OCI-LY1 (cell line): ENCODE measurements around the gene KCTD4.
"Not testable (repeated sequence)": the region's sequence is repeated elsewhere in the genome, so short reads cannot be mapped to it uniquely, and the experiment has no call there.

Source experiments
- H2AFZ ChIP-seq: fragments of 200-600 bp; sonication (generic), shearing (Covaris generic); 2 replicates; pipeline ENCODE4 v1.6.0; 2014; ENCODE audit warnings: antibody characterized with exemption, mild to moderate bottlenecking, low read length
- H3F3A ChIP-seq: fragments of 200-600 bp; sonication (generic), shearing (Covaris generic); 2 replicates; pipeline ENCODE4 v1.6.0; 2014; ENCODE audit warnings: mild to moderate bottlenecking, antibody characterized with exemption, low read length, moderate library complexity; ENCODE audit not compliant: insufficient read depth
- H3K27ac ChIP-seq: fragments of 200-600 bp; sonication (generic); 2 replicates; pipeline ENCODE4 v1.5.1; 2014; ENCODE audit warnings: low read length, mixed run types, mild to moderate bottlenecking, low read depth; ENCODE audit not compliant: poor library complexity, severe bottlenecking
- H3K27me3 ChIP-seq: fragments of 200-600 bp; sonication (generic); 2 replicates; pipeline ENCODE4 v1.6.0; 2014; ENCODE audit warnings: antibody characterized with exemption, mild to moderate bottlenecking, low read length, moderate library complexity; ENCODE audit not compliant: insufficient read depth
- H3K36me3 ChIP-seq: fragments of 200-600 bp; sonication (generic); 2 replicates; pipeline ENCODE4 v1.6.1; 2014; ENCODE audit warnings: mild to moderate bottlenecking, antibody characterized with exemption, low read length, moderate library complexity, mixed read lengths; ENCODE audit not compliant: insufficient read depth
- H3K4me1 ChIP-seq: fragments of 200-600 bp; sonication (generic); 2 replicates; pipeline ENCODE4 v1.5.1; 2014; ENCODE audit warnings: mild to moderate bottlenecking, low read length, moderate library complexity; ENCODE audit not compliant: insufficient read depth, severe bottlenecking
- H3K4me2 ChIP-seq: fragments of 200-600 bp; sonication (generic), shearing (Covaris generic); 2 replicates; pipeline ENCODE4 v1.6.1; 2014; ENCODE audit warnings: low read length
- H3K4me3 ChIP-seq: fragments of 200-600 bp; sonication (generic); 2 replicates; pipeline ENCODE4 v1.5.1; 2014; ENCODE audit warnings: low read length, low read depth, mild to moderate bottlenecking, mixed read lengths; ENCODE audit not compliant: poor library complexity, severe bottlenecking
- H3K79me2 ChIP-seq: fragments of 200-600 bp; shearing (Covaris generic); 2 replicates; pipeline ENCODE4 v1.6.1; 2016; ENCODE audit warnings: mixed run types, low read length, mixed read lengths; ENCODE audit not compliant: insufficient read depth
- H3K9ac ChIP-seq: fragments of 200-600 bp; sonication (generic), shearing (Covaris generic); 2 replicates; pipeline ENCODE4 v1.6.1; 2014; ENCODE audit warnings: mild to moderate bottlenecking, low read length, mixed read lengths
- H3K9me2 ChIP-seq: fragments of 200-600 bp; sonication (generic), shearing (Covaris generic); 2 replicates; pipeline ENCODE4 v1.6.1; 2014; ENCODE audit warnings: low read depth, mild to moderate bottlenecking, low read length, mixed read lengths
- H3K9me3 ChIP-seq: fragments of 200-600 bp; shearing (Covaris generic); 2 replicates; pipeline ENCODE4 v1.6.1; 2014; ENCODE audit warnings: low read length, mixed read lengths
- H4K20me1 ChIP-seq: fragments of 200-600 bp; sonication (generic), shearing (Covaris generic); 2 replicates; pipeline ENCODE4 v1.6.0; 2016; ENCODE audit warnings: mild to moderate bottlenecking, low read length; ENCODE audit not compliant: insufficient read depth
- CTCF ChIP-seq: fragments of 200-600 bp; sonication (generic), shearing (Covaris generic); IDR thresholded peaks from 2 replicates; pipeline ENCODE4 v1.5.1; 2017; ENCODE audit warnings: mild to moderate bottlenecking, antibody characterized with exemption, low read length, moderate library complexity, mixed read lengths
- EZH2 ChIP-seq: fragments of 200-600 bp; sonication (generic), shearing (Covaris generic); IDR thresholded peaks from 2 replicates; pipeline ENCODE4 v1.8.0; 2017; ENCODE audit warnings: borderline replicate concordance, mixed run types, mild to moderate bottlenecking, antibody characterized with exemption, low read length, moderate library complexity, mixed read lengths

KCTD4 gene

GRCh38 chr13:45200701-45201232 lies at the start of gene KCTD4:
Gene KCTD4 (minus strand): TSS chr13:45201045. CDS start chr13:45194567, 6,478 bp downstream.
- no peaks in the 10 kb centered on the region for H4K20me1 ChIP-seq
- H3K9ac ChIP-seq = no peak within 1 kb of the TSS
- no peaks in the 10 kb centered on the region for H3K27me3 ChIP-seq
- TF ChIP-seq CTCF (no peak), EZH2 (no peak)
- no peaks in the 10 kb centered on the region for H3K4me1 ChIP-seq
- 0 out of 2 replicates have a peak, but pooled peaks cover 4% of the 10 kb centered on the region for H3K79me2 ChIP-seq
- no peaks in the 10 kb centered on the region for H3K9me3 ChIP-seq
- no peak within 1 kb of the TSS for H3K4me3 ChIP-seq
- no peaks in the 10 kb centered on the region for H3K36me3 ChIP-seq
- H3F3A ChIP-seq = no peaks in the 10 kb centered on the region
- no peak within 1 kb of the TSS for H2AFZ ChIP-seq
- H3K27ac ChIP-seq = no peak within 1 kb of the TSS
- no peaks in the 10 kb centered on the region for H3K9me2 ChIP-seq
- no peak within 1 kb of the TSS for H3K4me2 ChIP-seq

GRCh38 chr13:45249662-45250061 lies 48.8 kb upstream of the KCTD4 start:
- Histone ChIP-seq H3K9me3 (no peaks in the 10 kb centered on the region), H3K27ac (no peak overlapping the region), H3K9me2 (no peaks in the 10 kb centered on the region), H2AFZ (no peak overlapping the region), H3K9ac (no peak overlapping the region), H3K4me1 (no peaks in the 10 kb centered on the region), H3K4me2 (no peak overlapping the region), H3K4me3 (no peak overlapping the region), H3F3A (no peaks in the 10 kb centered on the region), H4K20me1 (no peaks in the 10 kb centered on the region), H3K79me2 (no peaks in the 10 kb centered on the region; the same call in 1 of the 2 replicates), H3K27me3 (no peaks in the 10 kb centered on the region), H3K36me3 (0 out of 2 replicates have a peak, but pooled peaks cover 5% of the 10 kb centered on the region)
- TF ChIP-seq EZH2 (no peak), CTCF (no peak)

- H3K4me2 ChIP-seq, H3K27me3 ChIP-seq, H3K9me3 ChIP-seq, H4K20me1 ChIP-seq, H3K9ac ChIP-seq, H3K27ac ChIP-seq, H3K36me3 ChIP-seq, H3K79me2 ChIP-seq, H3K9me2 ChIP-seq, H3K4me3 ChIP-seq, H2AFZ ChIP-seq, H3F3A ChIP-seq: not testable (repeated sequence)
- peaks cover 16% of the 10 kb centered on the region for H3K4me1 ChIP-seq
Observed at GRCh38 chr13:45244736-45245135, 43.9 kb upstream of the KCTD4 start.

GRCh38 chr13:45243077-45243476 lies 42.2 kb upstream of the KCTD4 start:
- no peaks in the 10 kb centered on the region for H3K27me3 ChIP-seq
- H3K79me2 ChIP-seq = no peaks in the 10 kb centered on the region
- H3K36me3 ChIP-seq = no peaks in the 10 kb centered on the region
- no peak overlapping the region for H3K4me2 ChIP-seq
- H3K27ac ChIP-seq = no peak overlapping the region
- no peaks in the 10 kb centered on the region for H4K20me1 ChIP-seq
- no peak overlapping the region for H3K9ac ChIP-seq
- H3F3A ChIP-seq = no peaks in the 10 kb centered on the region
- H3K9me3 ChIP-seq = no peaks in the 10 kb centered on the region
- no peak overlapping the region for H3K4me3 ChIP-seq
- no peak overlapping the region for H2AFZ ChIP-seq
- no peaks in the 10 kb centered on the region for H3K9me2 ChIP-seq
- peaks cover 16% of the 10 kb centered on the region for H3K4me1 ChIP-seq
- TF ChIP-seq EZH2 = no peak
- TF ChIP-seq CTCF = no peak
